ENCODE data around the gene FBXO4.

FBXO4 gene

GRCh38 chr5:41883936-41884335 is 41.1 kb upstream of the FBXO4 start:
- TF ChIP-seq CTCF (IDR thresholded peaks at IDR 0.05; ENCODE audit: insufficient read depth, missing control alignments), result no peak
- no peak for DNase-seq (ENCODE audit: insufficient read length, low spot score)
- no peak for FAIRE-seq

- no peak for TF ChIP-seq CTCF (IDR thresholded peaks at IDR 0.05; ENCODE audit: insufficient read depth, missing control alignments)
- no peak for FAIRE-seq
- no peak for DNase-seq (ENCODE audit: insufficient read length, low spot score)
These were observed 39.8 kb upstream of the FBXO4 start for GRCh38 chr5:41885286-41885685.

- FAIRE-seq (no peak), DNase-seq (ENCODE audit: insufficient read length, low spot score) (no peak)
- TF ChIP-seq CTCF (IDR thresholded peaks at IDR 0.05; ENCODE audit: insufficient read depth, missing control alignments), result no peak
These were observed 33.9 kb upstream of the FBXO4 start for GRCh38 chr5:41891066-41891707.

- no peak for DNase-seq (ENCODE audit: insufficient read length, low spot score)
- no peak for FAIRE-seq
These were observed 33.0 kb upstream of the FBXO4 start for GRCh38 chr5:41892031-41892430.

DNA sequence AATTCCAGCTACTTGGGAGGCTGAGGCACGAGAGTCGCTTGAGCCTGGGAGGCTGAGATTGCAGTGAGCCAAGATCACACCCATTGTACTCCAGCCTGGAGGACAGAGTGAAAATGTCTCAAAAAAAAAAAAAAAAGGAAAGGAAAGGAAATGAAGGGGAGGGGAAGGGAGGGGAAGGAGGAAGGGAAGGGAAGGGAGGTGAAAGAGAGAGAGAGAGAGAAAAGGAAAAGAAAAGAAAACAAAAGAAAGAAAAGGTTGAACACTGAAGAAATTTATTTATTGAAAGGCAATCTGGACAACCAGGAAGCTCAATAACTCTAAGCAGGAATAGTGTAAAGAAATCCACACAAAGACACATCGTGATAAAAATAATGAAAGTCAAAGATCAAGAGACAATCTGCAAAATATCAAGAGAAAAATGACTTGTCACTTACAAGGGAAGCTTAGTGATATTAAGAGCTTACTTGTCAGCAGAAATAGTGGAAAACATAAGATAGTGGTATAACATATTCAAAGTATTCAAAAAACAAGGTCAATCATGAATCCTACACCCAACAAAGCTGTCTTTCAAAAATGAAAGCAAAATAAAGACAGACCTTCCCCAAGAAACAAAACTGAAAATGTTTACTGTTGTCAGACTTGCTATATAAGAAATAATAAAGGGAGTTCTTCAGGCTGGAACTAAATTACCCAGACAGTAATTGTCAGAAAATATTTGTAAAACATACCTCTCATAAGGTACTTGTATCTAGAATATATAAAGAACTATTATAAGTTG is 31.8 kb upstream of the FBXO4 start:
- DNase-seq (ENCODE audit: insufficient read length, low spot score), result no peak
- no peak for FAIRE-seq
- no peak for TF ChIP-seq CTCF (IDR thresholded peaks at IDR 0.05; ENCODE audit: insufficient read depth, missing control alignments)

More at GRCh38 chr5:41892031-41892430, 33.0 kb upstream of the FBXO4 start:
- no peak for TF ChIP-seq CTCF (IDR thresholded peaks at IDR 0.05; ENCODE audit: insufficient read depth, missing control alignments)

GRCh38 chr5:41896230-41896629 is 28.9 kb upstream of the FBXO4 start:
- FAIRE-seq (no peak), DNase-seq (ENCODE audit: insufficient read length, low spot score) (no peak)
- no peak for TF ChIP-seq CTCF (IDR thresholded peaks at IDR 0.05; ENCODE audit: insufficient read depth, missing control alignments)

DNA sequence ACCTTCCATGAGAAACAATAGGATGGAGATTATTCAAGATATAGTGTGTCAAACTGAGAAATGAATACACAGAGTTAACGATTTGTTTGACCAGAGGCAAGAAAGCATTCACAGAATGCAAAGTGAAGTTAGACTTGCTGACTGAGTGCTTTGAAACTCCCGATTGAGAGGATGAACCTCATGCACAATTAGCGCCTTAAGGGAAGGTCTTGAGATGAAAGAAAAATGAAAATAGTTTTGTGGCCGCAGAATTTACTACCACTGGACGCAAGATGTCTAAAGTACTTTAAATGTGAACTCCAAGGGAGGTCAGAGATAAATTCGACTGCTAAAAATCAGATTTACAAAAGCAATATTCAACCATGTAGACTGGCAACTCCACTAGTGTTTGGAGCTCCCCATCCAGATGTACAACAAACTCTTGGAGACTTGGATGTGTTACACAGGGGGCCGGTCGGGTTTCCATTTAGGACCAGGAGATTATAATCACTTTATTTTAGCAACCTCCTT is 21.6 kb upstream of the FBXO4 start:
- no peak for FAIRE-seq
- TF ChIP-seq CTCF (IDR thresholded peaks at IDR 0.05; ENCODE audit: insufficient read depth, missing control alignments), result no peak
- DNase-seq (ENCODE audit: insufficient read length, low spot score), result no peak

All from D721Med (cell line).